Hematopoietic multipotent progenitor cell treated with erythropoietin and hydrocortisone succinate and interleukin-3 and kit ligand, for 15 days (in vitro differentiated cells): Measurements from ENCODE around the gene STX18.
"Not testable (repeated sequence)": the region's sequence is repeated elsewhere in the genome, so short reads cannot be mapped to it uniquely, and the experiment has no call there.

Experiments
- DNase-seq: peaks from one replicate; pipeline ENCODE4 v3.0.0-alpha.2; 2015; ENCODE audit warnings: low spot score

Gene STX18

DNA sequence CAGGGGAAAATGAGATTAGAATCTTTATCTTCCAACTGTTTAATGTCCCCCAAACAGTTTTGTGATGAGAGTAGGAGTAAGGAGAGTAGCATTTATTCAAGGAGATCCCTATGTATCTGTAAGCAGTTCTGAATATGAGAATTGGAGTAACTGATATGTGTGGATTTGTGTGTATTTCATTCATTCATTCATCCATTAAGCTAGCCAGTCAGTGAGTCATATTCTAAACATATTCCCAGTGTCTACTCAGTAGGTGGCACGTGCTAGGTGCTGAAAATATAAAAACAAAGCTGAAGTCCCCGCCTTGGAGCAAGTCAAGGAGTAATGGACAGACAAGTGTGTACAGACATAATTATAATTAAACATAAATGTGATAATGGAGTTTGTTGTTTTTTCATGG, 12.4 kb upstream of the STX18 start:
- DNase-seq = no peak

DNA sequence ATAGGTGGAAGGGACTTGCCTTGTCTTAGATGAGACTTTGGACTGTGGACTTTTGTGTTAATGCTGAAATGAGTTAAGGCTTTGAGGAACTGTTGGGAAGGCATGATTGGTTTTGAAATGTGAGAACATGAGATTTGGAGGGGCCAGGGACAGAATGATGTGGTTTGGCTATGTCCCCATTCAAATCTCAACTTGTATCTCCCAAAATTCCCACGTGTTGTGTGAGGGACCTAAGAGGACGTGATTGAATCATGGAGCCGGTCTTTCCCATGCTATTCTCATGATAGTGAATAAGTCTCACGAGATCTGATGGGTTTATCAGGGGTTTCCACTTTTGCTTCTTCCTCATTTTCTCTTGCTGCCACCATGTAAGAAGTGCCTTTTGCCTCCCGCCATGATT, 10.2 kb upstream of the STX18 start:
- not testable (repeated sequence) for DNase-seq

DNA sequence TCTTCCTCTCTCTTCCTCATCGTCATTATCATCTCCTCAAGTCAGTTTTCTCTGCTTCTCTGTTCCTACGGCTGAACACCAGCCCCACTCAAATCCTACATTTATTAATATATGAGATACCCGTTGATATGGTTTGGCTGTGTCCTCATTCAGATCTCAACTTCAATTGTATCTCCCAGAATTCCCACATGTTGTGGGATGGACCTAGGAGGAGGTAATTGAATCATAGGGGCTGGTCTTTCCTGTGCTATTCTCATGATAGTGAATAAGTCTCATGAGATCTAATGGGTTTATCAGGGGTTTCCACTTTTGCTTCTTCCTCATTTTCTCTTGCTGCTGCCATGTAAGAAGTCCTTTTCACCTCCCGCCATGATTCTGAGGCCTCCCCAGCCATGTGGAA, 8.3 kb upstream of the STX18 start:
- DNase-seq = not testable (repeated sequence)

DNA sequence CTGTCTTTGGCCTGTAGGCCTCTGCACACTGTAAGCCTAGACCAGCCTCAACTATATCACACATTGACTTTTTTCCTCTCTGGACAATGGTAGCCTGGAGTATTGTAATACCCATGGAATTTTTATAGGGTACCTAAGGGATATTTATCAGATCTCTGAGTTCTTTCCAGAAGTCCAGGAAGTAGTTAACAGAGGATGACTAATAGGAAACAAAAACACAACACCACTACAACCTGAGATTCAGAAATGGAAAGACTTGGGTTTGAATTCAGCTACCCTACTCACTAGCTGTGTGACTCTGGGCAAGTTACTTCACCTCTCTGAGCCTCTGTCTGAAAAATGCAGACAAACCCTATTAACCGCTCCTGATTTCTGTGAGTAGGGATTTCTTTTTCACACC, 7.7 kb upstream of the STX18 start:
- DNase-seq = no peak

DNA sequence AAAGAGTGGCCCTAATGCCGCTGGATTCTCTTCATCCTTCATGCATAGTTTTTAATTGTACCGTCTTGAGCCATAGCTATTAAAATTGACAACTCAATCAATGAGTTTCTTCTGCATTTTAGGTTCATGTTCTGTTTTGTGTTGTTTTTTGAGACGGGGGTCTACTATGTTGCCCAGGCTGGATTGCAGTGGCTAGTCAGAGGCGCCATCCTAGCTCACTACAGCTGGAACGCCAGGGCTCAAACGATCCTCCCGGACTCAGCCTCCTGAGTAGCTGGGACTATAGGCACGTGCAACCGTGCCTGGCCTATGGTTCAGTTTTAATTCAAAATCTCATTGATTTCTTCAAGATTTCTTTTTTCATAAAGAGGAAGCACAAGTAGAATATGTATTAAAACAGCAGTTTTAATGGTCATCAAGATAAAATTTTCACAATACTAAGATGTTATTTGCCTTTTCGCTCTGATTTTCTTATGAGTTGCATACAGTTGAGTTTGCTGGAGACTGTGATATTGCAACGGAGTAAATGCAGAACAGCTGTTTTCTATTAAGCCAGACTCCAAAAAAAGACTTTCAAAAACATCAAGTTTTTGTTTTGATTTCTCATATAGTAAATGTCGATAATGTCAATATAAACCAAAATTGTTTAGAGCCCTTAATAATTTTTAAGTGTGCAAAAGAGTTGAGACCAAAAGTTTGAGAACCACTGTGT, 1.1 kb upstream of the STX18 start:
- DNase-seq = no peak

DNA sequence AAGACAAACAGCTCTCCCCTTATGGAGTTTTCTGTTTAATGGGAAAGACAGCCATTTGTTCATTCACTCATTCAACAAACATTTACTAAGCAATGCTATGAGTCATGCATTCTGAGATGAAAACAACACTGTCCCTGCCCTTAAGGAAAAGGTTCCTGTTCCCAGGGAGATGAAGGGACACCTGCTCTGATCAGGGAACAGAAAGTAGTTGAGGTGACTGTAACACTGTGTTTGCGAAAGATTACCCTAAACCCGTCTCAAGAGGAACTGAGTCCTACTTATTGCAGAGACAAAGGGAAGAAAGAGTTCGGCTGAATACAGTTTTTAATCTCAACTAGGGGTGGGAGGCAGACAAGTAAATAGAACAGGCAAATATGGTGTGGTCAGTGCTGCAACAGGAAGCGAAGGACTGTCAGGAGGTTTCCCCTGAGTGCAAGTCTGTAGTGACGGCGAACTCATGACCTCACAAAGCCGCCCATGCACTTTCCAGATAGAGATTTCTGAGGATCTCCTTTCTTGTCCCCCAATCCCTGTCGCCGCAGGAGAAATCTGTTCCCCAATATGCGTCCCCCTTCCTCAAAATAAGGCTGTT, 712 bp downstream of the STX18 start:
- DNase-seq = peak; percentile 48

DNA sequence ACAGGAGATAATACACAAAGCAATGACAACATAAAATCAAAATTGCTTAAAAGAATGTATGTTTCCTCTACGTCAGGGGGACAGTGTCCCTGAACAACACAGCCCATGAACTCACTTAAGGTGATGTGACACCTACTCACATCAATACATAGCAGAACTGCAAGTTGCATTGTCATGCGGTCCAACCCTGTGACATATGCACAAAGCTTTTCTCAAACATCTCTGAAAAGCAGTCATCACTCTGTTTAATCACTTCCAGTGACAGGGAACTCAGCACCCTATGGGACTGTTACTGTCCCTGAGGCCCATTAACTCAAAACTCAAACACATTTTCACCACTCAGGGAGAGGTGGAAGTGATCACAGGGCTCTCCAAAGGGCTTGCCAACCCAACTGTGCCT, 2.4 kb downstream of the STX18 start:
- peak; percentile 41 for DNase-seq

DNA sequence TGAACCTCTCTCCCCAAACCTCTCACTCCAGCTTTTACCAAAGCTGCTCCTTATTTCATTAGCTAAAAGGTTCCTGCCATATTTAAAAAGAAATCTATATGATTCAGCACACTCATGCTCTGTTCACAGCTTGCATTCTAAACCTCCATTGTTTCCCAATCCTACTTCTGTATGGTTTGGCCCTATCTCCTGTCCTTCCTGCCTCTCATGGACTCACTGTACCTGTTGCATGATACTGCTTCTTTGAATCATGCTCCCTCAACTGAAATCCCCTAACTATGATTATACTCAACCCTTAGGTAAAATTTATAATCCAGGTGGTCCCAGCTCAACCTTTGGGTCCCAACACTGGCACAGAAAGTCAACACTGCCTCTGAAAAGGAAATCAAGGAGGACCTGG, 6.3 kb downstream of the STX18 start:
- no peak for DNase-seq

DNA sequence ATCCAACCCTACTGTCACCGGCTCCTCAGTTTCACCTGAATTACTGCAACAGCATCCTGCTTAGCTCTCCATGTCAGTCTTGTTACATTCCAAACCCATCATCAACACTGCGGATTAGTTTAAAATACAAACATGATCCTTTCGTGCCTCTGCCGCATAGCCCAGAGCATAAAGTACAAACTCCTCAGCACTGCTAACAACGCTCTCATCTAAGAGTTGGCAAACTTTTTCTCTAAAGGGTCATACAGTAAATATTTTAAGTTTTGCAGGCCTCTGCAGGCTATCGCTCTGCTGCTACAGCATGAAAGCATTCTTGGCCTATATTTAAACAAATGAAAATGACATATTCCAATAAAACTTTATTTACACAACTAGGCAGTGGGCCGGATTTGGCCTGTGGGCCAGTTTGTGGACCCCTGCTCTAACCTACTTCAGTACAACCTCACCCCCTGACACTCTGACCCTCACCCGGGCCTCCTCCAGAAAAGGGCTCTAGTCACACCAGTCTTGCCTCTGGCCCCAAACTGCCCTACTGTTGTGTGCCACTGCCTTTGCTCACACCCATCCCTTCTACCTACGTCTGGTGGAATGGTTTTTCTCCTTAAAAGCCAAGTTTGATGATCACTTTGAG, 7.2 kb downstream of the STX18 start:
- no peak for DNase-seq

DNA sequence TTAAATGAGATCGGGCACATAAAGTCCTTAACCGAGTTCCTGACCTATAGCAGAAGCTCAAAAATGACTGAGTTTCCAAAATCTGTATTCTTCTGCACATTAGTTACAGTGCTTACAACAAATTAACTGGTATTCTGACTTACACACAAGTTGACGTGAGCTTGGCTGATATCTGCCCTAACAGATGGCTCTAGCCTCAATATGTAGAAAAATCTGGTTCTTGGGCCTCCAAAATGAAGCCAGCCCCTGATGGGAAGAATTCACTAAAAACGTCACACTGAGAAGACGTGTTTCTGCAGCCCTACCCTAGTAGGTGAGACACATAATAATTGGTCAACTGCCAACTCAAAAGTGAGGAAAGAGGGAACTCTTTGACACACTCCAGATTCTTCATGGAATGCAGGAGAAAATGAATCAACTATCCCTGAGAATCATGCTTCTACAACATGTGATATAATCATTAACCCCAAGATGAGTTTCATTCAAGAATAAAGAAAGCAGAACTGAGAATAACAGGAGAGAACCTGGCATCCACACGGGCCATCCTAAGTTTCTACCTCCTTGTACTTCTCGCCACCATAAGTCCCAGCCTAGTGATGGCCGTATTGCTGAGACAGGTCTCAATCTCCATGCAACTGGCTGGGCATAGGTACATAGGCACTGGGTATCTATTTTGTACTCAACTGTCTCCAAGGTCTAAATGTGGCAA, 8.2 kb downstream of the STX18 start:
- peak; percentile 32 for DNase-seq

DNA sequence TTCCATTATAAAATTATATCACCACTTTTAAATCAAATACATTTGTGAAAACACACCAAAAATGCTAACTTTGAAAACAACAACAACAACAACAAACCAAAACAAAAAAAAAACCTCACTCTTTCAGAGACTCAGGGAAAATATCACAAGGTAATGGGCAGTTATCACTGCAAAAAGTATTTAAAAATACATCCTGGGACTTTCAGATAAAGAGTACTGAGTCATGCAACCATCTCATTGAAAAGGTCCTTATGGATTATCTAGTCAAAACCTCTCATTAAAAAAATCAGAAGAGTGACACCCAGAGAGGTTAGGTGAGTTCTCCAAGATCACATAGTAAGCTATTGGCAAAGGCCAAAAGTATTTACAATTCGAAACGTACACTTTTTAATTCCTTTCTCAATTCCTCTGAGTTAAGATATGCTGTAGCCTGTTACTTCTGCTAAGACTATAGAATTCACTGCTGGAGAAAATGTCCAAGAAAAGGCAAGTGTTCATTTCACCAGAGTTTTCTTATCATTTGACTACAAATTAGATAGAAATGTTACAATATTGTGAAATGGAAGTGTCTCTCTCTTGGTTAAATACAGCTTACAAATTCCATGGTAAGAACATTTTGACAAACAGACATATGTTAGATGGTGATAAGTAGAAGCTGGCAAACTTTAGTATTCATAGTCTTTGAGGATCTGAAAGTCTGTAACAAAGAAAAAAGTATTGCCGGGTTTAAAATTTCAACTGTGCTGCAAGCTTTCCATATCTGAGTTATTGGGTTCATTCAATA, 9.3 kb downstream of the STX18 start:
- peak; percentile 76 for DNase-seq

DNA sequence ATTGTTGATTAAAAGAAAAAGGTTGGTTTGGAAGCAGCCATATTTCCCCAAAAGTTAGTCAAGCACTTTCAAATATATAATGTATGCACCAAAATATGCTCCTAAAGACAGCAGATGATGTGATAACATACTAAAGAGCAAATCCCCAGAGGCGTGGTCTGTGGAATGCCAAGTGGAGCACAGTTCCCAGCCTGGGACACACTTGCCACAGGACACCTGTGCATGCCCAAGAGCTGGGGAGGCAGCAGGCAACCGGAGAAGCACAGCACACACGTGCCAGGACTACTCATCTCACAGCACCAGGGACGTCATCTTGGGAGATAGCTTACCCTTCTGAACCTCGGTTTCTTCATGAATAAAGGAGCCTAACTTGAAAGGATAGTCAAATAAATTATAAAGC, 12.5 kb downstream of the STX18 start:
- DNase-seq = no peak

DNA sequence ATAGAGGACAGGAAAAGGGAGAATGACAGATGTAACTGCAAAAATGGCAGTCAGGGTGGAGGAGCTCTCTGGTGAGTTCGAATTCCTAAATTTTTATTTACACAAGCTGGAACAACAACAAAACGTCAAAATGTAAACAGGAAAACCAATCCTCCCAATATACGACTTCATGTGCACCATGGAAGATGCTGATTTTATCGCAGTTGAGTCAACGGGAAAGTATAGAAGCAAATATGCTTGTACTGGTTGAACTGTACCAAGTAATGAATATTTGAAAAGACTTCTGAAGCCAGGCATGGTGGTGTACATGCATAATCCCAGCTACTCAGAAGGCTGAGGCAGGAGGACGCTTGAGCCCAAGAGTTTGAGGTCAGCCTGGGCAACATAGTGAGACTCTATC, 15.4 kb downstream of the STX18 start:
- no peak for DNase-seq

DNA sequence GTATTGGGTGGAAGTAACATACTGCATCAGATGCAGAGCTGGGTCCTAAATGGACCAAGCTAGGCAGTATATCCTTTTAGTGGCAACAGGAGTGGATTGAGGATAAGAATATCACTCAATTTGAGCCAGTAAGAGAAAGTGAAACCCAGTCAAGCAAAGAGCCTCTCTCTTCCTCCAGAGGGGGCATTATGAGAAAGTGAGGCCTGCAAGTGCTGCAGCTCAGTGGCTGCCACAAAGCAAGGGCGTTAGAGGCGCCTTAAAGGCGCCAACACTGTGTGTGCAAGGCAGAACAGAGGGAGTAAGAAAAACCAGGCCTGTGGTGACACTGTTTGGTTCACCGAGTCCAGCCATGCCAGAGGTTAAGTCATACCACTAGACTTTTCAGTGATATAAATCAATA, 17.5 kb downstream of the STX18 start:
- DNase-seq = peak; percentile 39

DNA sequence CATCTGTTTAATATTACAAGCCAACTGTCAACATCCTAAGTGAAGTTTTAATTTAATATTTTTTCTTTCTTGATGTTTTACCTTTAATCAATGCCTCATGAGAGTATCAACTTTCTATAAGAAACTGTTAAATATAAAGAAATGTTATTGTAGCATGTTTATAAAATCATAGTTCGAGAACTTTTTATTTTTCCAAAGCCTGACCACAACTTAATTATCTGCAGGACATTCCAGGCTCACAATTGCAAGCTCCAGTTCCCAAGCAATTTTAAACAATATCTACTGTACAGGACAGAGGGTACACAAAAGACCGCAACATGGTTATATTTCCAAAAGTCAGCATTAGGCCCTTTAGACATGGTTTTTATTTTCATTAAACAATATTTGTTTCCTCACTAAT, 20.1 kb downstream of the STX18 start:
- no peak for DNase-seq

DNA sequence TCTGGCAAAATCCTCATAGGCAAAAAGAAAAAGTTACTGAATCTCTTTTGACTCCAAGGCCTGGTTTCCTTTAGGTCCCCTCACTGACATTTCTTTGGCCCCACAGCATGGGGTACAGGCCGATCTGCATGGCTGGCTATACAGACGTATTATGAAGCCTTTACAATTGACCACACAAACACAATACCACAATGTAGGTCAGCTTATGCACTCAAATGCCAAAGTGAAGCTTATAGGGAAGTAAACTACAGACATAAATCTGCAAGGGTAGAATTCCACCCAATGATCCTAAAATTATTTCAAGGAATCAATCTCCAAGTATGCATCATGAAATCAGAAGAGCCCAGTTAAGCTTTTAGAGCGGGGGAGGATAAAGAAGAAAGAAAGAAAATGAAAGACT, 20.7 kb downstream of the STX18 start:
- no peak for DNase-seq

DNA sequence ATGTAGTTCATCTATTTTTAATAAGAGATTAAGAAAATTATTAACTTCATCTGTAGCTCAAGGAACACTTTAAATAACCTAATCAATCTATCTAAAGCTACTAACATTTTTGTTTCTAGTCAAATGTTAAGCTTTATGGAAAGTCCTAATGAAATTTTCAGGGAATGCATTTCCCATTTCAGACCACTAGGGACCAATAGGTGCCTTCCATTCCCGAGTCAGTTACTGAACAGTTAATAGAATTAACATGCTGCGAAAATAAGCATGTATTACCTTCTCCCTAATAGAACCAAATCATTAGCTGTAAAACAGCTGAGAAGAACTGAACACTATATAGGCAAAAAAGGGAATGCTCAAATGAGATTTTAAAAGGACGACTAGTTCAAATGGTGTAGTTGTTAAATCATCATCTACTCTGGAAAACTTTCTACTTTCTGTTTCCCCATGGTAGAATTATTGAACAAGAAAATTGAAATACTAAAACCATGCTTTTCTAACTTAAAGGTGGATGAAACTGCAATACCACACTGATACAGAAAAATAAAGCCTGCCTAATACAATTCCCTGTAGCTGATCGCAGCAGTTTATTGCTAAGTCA, 22.5 kb downstream of the STX18 start:
- peak; percentile 30 for DNase-seq

DNA sequence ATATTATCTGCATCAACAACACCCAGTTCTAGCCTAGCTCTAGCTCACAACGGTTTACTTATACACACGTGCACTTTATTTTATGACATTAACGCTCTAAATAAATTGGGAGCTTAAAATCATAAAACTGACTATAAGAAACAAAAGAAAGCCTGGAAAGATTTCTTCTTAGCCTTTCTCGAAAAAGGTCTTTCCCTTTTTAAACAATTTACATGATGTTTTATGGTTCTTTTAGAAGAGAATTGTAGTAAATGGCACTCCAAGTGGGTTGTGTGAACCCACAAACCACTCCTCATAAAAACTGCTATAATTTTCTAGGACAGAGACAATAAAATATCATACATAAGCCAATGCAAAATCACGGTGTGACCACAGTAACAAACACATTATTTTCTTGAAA, 23.1 kb downstream of the STX18 start:
- no peak for DNase-seq

DNA sequence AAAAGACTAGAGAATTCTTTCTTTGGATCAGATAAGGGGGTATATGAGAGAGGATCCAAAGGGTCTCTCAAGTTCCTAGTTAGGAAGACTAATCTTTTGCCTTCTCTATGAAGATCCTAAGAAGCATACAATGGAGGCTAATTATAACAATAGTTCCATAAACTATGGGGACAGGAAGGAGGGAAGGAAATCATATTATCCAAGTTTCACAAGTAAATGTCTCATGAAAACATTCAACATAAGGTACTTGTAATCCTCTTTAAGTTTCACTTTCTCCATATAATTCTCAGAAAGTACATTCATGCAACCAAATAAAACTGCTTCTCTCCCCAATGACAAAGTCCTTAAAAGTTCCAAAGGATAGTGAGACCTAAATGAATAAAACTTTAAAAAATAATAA, 27.1 kb downstream of the STX18 start:
- DNase-seq = no peak

DNA sequence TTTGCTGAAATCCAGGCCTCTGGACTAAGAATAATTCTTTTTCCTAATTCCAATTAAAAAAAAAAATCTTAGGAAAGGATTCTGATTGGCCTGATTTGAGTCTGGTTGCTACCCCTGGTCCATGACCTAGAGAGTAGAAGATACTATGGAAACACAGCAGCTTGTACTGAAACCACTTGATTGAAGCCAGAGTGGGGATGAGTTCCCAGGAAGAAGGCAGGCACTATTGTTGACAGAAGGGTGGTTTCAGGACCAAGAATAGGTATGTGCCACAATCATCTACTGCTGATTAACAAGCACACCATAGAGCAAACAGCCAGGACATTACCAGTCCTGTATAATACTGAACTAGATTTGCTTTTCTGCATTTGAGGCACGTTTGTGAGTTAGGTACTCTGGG, 29.6 kb downstream of the STX18 start:
- DNase-seq = no peak

DNA sequence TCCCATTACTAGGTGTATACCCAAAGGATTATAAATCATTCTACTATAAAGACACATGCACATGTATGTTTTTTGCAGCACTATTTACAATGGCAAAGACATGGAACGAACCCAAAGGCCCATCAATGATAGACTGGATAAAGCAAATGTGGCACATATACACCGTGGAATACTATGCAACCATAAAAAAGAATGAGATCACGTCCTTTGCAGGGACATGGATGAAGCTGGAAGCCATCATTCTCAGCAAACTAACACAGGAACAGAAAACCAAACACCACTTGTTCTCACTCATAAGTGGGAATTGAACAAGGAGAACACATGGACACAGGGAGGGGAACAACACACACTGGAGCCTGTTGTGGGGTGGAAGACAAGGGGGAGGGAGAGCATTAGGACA, 31.2 kb downstream of the STX18 start:
- not testable (repeated sequence) for DNase-seq

DNA sequence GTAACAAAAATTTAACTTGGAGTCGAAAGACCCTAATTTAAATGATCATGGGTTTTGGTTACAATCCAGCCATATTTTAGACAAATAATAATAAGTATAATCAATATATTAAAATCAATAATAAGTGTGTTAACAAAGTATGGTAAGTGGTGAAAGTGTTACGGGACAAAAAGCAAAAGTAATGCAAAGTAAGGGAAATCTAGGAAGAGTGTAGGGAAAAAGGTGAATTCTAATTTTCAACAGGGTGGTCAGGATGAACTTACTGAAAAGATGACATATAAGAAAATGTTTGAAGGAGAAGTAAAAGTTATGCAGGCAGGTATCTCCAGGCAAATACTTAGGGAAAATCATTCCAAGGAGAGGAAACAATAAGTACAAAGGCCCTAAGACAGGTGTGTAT, 32.3 kb downstream of the STX18 start:
- no peak for DNase-seq
